ENCODE results near the gene CNGA1. TPM values are rescaled to one million over a fixed set of nuclear protein-coding genes. Genes with fewer than 3 reads are reported as not detected.

Gene CNGA1
- total RNA-seq, 4 donors from 2014 or later, result 1.1 to 3.1 (median 2.5) TPM

- Histone ChIP-seq H3K4me3 (no peak overlapping the region), H3K27me3 (no peaks in the 10 kb centered on the region), H3K4me1 (no peaks in the 10 kb centered on the region), H3K27ac (no peak overlapping the region), H3K9me3 (no peaks in the 10 kb centered on the region), H3K36me3 (no peaks in the 10 kb centered on the region)
- TF ChIP-seq CTCF (IDR thresholded peaks at IDR 0.05) (no peak), POLR2A (IDR thresholded peaks at IDR 0.05) (no peak)
- intact Hi-C loops (cut with DNase I), result no loop called here
- no peak for DNase-seq
- WGBS, 2 donors, result 71 to 80% methylated on average over 4 to 6 of the region's 6 CpGs
These were observed 61.8 kb downstream of the CNGA1 start for GRCh38 chr4:47954677-47955076.

DNA sequence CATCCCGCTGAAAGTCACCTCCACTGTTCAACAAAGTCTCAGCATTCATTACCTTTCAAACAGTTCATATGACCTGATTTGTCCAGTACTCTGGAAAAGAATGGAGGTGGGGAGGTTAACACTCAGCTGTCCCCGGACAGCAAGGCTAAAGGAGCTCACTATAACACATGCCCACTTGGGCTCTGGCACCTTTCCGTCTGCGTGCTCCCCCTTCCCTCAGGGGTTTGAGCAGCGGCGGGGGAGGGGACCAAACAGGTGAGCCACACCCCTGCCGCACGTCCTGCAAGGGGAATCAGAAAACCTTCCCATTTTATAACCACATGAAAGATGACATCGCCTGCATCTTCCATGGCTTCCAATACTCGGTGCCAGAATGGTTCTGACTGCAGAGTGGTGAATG lies 62.2 kb downstream of the CNGA1 start:
- H3K27ac ChIP-seq, result no peak overlapping the region
- H3K27me3 ChIP-seq, result no peaks in the 10 kb centered on the region
- H3K4me1 ChIP-seq, result no peaks in the 10 kb centered on the region
- intact Hi-C loops (cut with DNase I), result no loop called here
- no peak for TF ChIP-seq CTCF (IDR thresholded peaks at IDR 0.05)
- TF ChIP-seq POLR2A (IDR thresholded peaks at IDR 0.05), result no peak
- H3K4me3 ChIP-seq, result no peak overlapping the region
- H3K9me3 ChIP-seq, result no peaks in the 10 kb centered on the region
- WGBS, 2 donors, result 73 to 74% methylated on average over 7 to 9 of the region's 10 CpGs
- DNase-seq, result no peak
- H3K36me3 ChIP-seq, result no peaks in the 10 kb centered on the region

DNA sequence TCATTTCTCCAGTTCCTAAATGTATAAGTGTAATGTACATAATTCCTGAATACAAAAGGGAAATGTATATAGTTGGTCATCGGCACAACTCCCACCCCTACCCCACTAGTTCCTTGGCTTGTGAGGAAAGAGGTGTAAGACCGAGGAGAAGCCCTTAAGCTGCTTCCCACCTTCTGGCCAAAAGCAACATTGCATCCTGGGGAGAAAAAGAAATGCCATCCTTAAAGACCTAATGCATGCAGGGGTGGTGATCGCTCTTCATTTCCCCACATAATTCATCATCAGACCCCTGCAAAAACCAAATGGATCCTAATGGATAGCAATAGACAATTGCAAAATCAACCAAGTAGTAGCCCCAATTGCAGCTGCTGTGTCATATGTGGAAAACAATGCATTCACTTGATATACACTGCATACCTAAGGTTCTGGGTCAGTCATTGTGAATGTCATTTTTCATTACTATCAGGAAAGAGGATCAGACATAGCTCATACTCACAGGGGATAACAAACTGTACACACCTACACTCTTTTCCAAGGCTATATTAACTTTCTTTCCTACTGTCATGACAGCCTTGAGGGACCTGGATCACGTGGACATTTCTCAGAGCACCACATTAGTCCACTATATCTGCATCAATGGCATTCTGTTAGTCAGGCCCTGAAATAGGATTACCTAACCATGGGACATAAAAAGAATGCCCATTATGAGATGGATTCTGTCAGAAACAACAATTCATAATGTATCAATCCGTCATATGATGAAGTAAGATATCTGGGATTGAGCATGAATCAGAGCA lies 70.4 kb downstream of the CNGA1 start:
- DNase-seq, result no peak
- no peak for TF ChIP-seq POLR2A (IDR thresholded peaks at IDR 0.05)
- no peak for TF ChIP-seq CTCF (IDR thresholded peaks at IDR 0.05)
- H3K27me3 ChIP-seq, result no peaks in the 10 kb centered on the region
- no peak overlapping the region for H3K4me3 ChIP-seq
- WGBS, 2 donors, result 86 to 94% methylated on average over 5 of the region's 5 CpGs
- intact Hi-C loops (cut with DNase I), result no loop called here
- H3K9me3 ChIP-seq, result no peaks in the 10 kb centered on the region
- no peak overlapping the region for H3K27ac ChIP-seq
- H3K4me1 ChIP-seq, result no peaks in the 10 kb centered on the region
- H3K36me3 ChIP-seq, result no peaks in the 10 kb centered on the region

- no peak overlapping the region for H3K4me3 ChIP-seq
- intact Hi-C loops (cut with DNase I), result no loop called here
- WGBS, 2 donors, result 73 to 86% methylated on average over 10 of the region's 10 CpGs
- H3K4me1 ChIP-seq, result no peaks in the 10 kb centered on the region
- no peak overlapping the region for H3K27ac ChIP-seq
- no peaks in the 10 kb centered on the region for H3K27me3 ChIP-seq
- no peaks in the 10 kb centered on the region for H3K36me3 ChIP-seq
- TF ChIP-seq CTCF (IDR thresholded peaks at IDR 0.05) (no peak), POLR2A (IDR thresholded peaks at IDR 0.05) (no peak)
- no peaks in the 10 kb centered on the region for H3K9me3 ChIP-seq
- DNase-seq, result no peak
These were observed 74.2 kb downstream of the CNGA1 start for GRCh38 chr4:47942081-47942819.

- H3K4me1 ChIP-seq, result no peaks in the 10 kb centered on the region
- H3K9me3 ChIP-seq, result no peaks in the 10 kb centered on the region
- 85 to 92% methylated on average over 5 of the region's 5 CpGs for WGBS, 2 donors
- TF ChIP-seq CTCF (IDR thresholded peaks at IDR 0.05) (no peak), POLR2A (IDR thresholded peaks at IDR 0.05) (no peak)
- no peak overlapping the region for H3K4me3 ChIP-seq
- no peak for DNase-seq
- intact Hi-C loops (cut with DNase I), result loop anchor here (10.0 kb wide), 1 partner anchor 265 kb away; no protein-coding TSS in a partner anchor
- no peaks in the 10 kb centered on the region for H3K36me3 ChIP-seq
- H3K27ac ChIP-seq, result no peak overlapping the region
- H3K27me3 ChIP-seq, result peaks cover 0 to 2% (median 0%) of the 10 kb centered on the region in 4 donors
These were observed 77.0 kb downstream of the CNGA1 start for GRCh38 chr4:47939456-47939855.

Measured in esophagus squamous epithelium (tissue), 5 donors.